Upper lobe of left lung (tissue), 6 donors: ENCODE measurements around the gene ENAH. TPM values are rescaled to one million over a fixed set of nuclear protein-coding genes. Genes with fewer than 3 reads are reported as not detected.

Experiments
- ATAC-seq, 2 donors: fragments of 200-7000 bp; cut with Tn5 transposase; one replicate each; pipeline ENCODE4 v1.9.1; 2022; ENCODE audit warnings: mild to moderate bottlenecking in 2 of 2, moderate library complexity in 2 of 2; ENCODE audit not compliant: low FRiP score in 2 of 2
- DNase-seq, 2 donors: peaks; one replicate each; pipeline ENCODE4 v3.0.0-alpha.2; 2019 to 2020
- H3K27ac ChIP-seq, 4 donors: fragments of 200-600 bp; sonication (generic); one replicate each; pipeline ENCODE4 v1.5.1; 2016 to 2019
- H3K27me3 ChIP-seq, 4 donors: fragments of 200-600 bp; sonication (generic); one replicate each; pipeline ENCODE4 v1.5.1; 2017 to 2019
- H3K36me3 ChIP-seq, 4 donors: fragments of 200-600 bp; sonication (generic); one replicate each; pipeline ENCODE4 v1.5.1; 2016 to 2019
- H3K4me1 ChIP-seq, 4 donors: fragments of 200-600 bp; sonication (generic); one replicate each; pipeline ENCODE4 v1.5.1; 2018 to 2019
- H3K4me3 ChIP-seq, 4 donors: fragments of 200-600 bp; sonication (generic); one replicate each; pipeline ENCODE4 v1.5.1; 2017 to 2019; ENCODE audit warnings: mild to moderate bottlenecking in 2 of 4, moderate library complexity in 1 of 4
- H3K9me3 ChIP-seq, 4 donors: fragments of 200-600 bp; sonication (generic); one replicate each; pipeline ENCODE4 v1.5.1; 2018 to 2019
- EP300 ChIP-seq, 4 donors: sonication (generic); formaldehyde crosslinking; IDR thresholded peaks; one replicate each; pipeline ENCODE4 v1.5.1; 2017; ENCODE audit warnings: antibody characterized with exemption in 4 of 4, control low read depth in 2 of 4
- POLR2A ChIP-seq, 4 donors: fragments of 450-650 bp; IDR thresholded peaks; one replicate each; pipeline ENCODE4 v1.5.1; 2016 to 2017; ENCODE audit warnings: antibody characterized with exemption in 4 of 4, mild to moderate bottlenecking in 2 of 4
- POLR2AphosphoS5 ChIP-seq, 2 donors: sonication (generic); formaldehyde crosslinking; IDR thresholded peaks; one replicate each; pipeline ENCODE4 v1.5.1; 2017; ENCODE audit warnings: antibody characterized with exemption in 2 of 2
- WGBS, 2 donors: methylation state at CpG; one replicate each; pipeline ENCODE4 v1.1.5; 2017 to 2018; 5-methylcytosine and 5-hydroxymethylcytosine counted together
- total RNA-seq, 6 donors: library from RNA; depleted of rRNA in 4 of 6; stranded (reverse); fragments of >200 nt in 4 of 6; gene quantifications; one replicate each; pipeline versions ENCODE4 v1.1.0 to v1.2.1, GENCODE V29; 2016 to 2021
- TF ChIP-seq, protein P1 (sequence below), 6 experiments: fragments of 450-650 bp in 4 of 6; fragments of 200-600 bp in 2 of 6; sonication (generic) in 2 of 6; IDR thresholded peaks; one replicate each; pipeline ENCODE4 v1.5.1; 2016 to 2019; ENCODE audit warnings: antibody characterized with exemption in 6 of 6
- donor health status: DM: no; HTN: no; CAD: no; lungs with moderate emphysema.
- donor health status: DM: no; HTN: yes; CAD: no; lungs with severe emphysema.

ENAH gene
- total RNA-seq, 6 donors from 2014 or later = 10.5 to 70.3 (median 33.8) TPM

DNA sequence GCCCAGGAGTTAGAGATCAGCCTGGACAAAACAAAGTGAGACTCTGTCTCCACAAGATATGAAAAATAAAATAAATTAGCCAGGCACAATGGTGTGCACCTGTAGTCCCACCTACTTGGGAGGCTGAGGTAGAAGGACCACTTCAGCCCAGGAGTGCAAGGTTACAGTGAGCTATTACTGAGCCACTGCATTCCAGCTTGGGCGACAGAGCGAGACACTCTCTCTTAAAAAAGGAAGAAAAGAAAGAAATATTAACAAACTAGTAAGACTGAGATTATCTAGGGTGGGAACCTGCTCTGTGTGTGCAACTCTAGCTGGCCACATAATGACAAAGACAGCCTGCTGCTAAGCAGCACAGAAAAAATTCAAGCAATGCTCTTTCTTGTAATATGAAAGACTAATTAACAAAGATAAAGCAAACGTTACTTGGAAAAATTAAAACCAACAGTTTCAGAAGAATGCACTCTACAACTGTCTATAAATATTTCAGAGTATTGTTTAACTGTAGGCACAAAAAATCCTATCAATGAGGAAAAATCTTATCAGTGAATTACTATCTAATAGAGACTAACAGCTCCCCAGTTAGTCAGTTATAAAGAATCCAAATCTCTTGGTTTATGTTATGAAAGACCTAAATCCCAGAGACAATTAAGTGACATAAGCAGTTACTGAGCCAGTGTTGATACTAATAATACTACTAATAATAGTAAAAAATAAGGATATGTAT lies 74.5 kb downstream of the ENAH start:
- no peak for DNase-seq
- no peak overlapping the region for H3K27ac ChIP-seq
- TF ChIP-seq, protein P1, sequence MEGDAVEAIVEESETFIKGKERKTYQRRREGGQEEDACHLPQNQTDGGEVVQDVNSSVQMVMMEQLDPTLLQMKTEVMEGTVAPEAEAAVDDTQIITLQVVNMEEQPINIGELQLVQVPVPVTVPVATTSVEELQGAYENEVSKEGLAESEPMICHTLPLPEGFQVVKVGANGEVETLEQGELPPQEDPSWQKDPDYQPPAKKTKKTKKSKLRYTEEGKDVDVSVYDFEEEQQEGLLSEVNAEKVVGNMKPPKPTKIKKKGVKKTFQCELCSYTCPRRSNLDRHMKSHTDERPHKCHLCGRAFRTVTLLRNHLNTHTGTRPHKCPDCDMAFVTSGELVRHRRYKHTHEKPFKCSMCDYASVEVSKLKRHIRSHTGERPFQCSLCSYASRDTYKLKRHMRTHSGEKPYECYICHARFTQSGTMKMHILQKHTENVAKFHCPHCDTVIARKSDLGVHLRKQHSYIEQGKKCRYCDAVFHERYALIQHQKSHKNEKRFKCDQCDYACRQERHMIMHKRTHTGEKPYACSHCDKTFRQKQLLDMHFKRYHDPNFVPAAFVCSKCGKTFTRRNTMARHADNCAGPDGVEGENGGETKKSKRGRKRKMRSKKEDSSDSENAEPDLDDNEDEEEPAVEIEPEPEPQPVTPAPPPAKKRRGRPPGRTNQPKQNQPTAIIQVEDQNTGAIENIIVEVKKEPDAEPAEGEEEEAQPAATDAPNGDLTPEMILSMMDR (IDR thresholded peaks at IDR 0.05) = no peak
- TF ChIP-seq EP300 (IDR thresholded peaks at IDR 0.05) = no peak
- no peaks in the 10 kb centered on the region for H3K36me3 ChIP-seq
- no peak overlapping the region for H3K4me3 ChIP-seq
- ATAC-seq = no peak
- H3K9me3 ChIP-seq = no peaks in the 10 kb centered on the region
- peaks cover 0 to 7% (median 4%) of the 10 kb centered on the region in 4 donors for H3K4me1 ChIP-seq
- no peaks in the 10 kb centered on the region for H3K27me3 ChIP-seq
- 54 to 65% methylated on average over 3 of the region's 3 CpGs for WGBS, 2 donors

DNA sequence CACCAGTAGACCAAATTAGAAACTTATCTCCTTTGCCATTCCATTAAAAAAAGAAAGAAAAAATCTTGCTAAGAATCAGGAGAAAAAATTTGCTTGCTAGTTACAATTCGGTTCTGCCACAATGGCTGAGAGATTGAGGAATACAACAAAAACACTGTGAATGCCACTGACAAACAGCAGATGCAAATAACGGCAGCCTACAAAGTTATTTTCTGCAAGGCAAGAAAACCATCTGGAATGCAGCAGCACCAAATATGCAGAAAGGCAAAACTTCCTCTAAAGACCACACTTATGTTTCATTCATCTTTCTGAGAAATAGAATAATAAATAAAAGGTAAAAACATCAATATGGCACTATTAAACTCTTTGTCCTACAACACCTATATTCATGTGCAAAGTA lies 75.7 kb downstream of the ENAH start:
- H3K27ac ChIP-seq = no peak overlapping the region
- H3K4me3 ChIP-seq = no peak overlapping the region
- H3K4me1 ChIP-seq = peaks cover 0 to 7% (median 4%) of the 10 kb centered on the region in 4 donors
- WGBS, 2 donors = 74 to 87% methylated on average over 2 of the region's 2 CpGs
- no peaks in the 10 kb centered on the region for H3K36me3 ChIP-seq
- no peak for TF ChIP-seq POLR2AphosphoS5 (IDR thresholded peaks at IDR 0.05)
- TF ChIP-seq EP300 (IDR thresholded peaks at IDR 0.05) = no peak
- DNase-seq = no peak
- no peaks in the 10 kb centered on the region for H3K27me3 ChIP-seq
- no peaks in the 10 kb centered on the region for H3K9me3 ChIP-seq
- ATAC-seq = no peak

DNA sequence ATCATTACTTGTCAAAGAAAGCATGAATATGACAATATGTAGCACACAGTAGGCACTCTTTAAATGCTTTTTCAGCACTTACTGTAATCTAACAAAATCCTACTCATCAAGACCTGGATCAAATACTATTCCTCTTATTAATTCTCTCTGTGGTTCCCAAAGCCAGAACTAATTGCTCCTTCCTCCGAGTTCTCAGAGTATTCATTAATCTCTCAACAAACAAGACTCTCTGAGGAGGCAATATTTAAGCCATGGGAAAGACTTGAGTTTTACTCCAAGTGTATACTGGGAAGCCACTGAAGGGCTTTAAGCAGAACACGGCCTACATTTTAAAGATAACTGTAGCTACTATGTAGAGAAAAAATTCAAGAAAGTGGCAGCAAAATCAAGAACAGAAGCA lies 79.7 kb downstream of the ENAH start:
- 55 to 68% methylated on average over 2 of the region's 2 CpGs for WGBS, 2 donors
- DNase-seq (no peak), ATAC-seq (no peak)
- no peaks in the 10 kb centered on the region for H3K36me3 ChIP-seq
- H3K4me1 ChIP-seq = peaks cover 0 to 5% (median under 1%) of the 10 kb centered on the region in 4 donors
- no peaks in the 10 kb centered on the region for H3K9me3 ChIP-seq
- H3K27ac ChIP-seq = no peak overlapping the region
- H3K27me3 ChIP-seq = no peaks in the 10 kb centered on the region
- TF ChIP-seq, protein P1 (IDR thresholded peaks at IDR 0.05) = no peak
- no peak for TF ChIP-seq POLR2AphosphoS5 (IDR thresholded peaks at IDR 0.05)
- H3K4me3 ChIP-seq = no peak overlapping the region

- Histone ChIP-seq H3K36me3 (no peaks in the 10 kb centered on the region), H3K9me3 (no peaks in the 10 kb centered on the region), H3K4me1 (no peaks in the 10 kb centered on the region), H3K4me3 (no peak overlapping the region), H3K27ac (no peak overlapping the region), H3K27me3 (no peaks in the 10 kb centered on the region)
- WGBS, 2 donors = 87 to 89% methylated on average over 3 of the region's 3 CpGs
- TF ChIP-seq, protein P1 (IDR thresholded peaks at IDR 0.05) = peak in 1 of 6 experiments; percentile 17
- TF ChIP-seq EP300 (IDR thresholded peaks at IDR 0.05) (no peak), POLR2A (IDR thresholded peaks at IDR 0.05) (no peak), POLR2AphosphoS5 (IDR thresholded peaks at IDR 0.05) (no peak)
- no peak for ATAC-seq
- DNase-seq = no peak
Measured at GRCh38 chr1:225572422-225572821, 80.5 kb downstream of the ENAH start.

- 70 to 80% methylated on average over 2 of the region's 2 CpGs for WGBS, 2 donors
Measured at GRCh38 chr1:225567789-225568188, 85.1 kb downstream of the ENAH start.

More at GRCh38 chr1:225567789-225568188, 85.1 kb downstream of the ENAH start:
- no peaks in the 10 kb centered on the region for H3K9me3 ChIP-seq
- no peaks in the 10 kb centered on the region for H3K36me3 ChIP-seq
- no peak for DNase-seq
- H3K27ac ChIP-seq = no peak overlapping the region
- ATAC-seq = no peak
- H3K4me3 ChIP-seq = no peak overlapping the region
- no peak for TF ChIP-seq POLR2AphosphoS5 (IDR thresholded peaks at IDR 0.05)
- TF ChIP-seq, protein P1 (IDR thresholded peaks at IDR 0.05) = no peak
- H3K4me1 ChIP-seq = peaks cover 0 to 8% (median 0%) of the 10 kb centered on the region in 4 donors
- H3K27me3 ChIP-seq = no peaks in the 10 kb centered on the region
